HEK293T (cell line): ENCODE results near the gene KIAA1549.
"Not testable (repeated sequence)": the region's sequence is repeated elsewhere in the genome, so short reads cannot be mapped to it uniquely, and the experiment has no call there.

Source experiments
- ARNT ChIP-seq: fragments of 450-650 bp; IDR thresholded peaks from 2 replicates; pipeline ENCODE4 v1.6.1; 2017; ENCODE audit warnings: mild to moderate bottlenecking
- FOXA1 ChIP-seq: fragments of 450-650 bp; IDR thresholded peaks from 2 replicates; pipeline ENCODE4 v1.6.1; 2016; ENCODE audit warnings: mild to moderate bottlenecking
- HDGF ChIP-seq: fragments of 450-650 bp; IDR thresholded peaks from 2 replicates; pipeline ENCODE4 v1.6.1; 2017; ENCODE audit warnings: antibody characterized with exemption, borderline replicate concordance
- LEF1 ChIP-seq: fragments of 450-650 bp; IDR thresholded peaks from 2 replicates; pipeline ENCODE4 v1.6.1; 2017; ENCODE audit warnings: mild to moderate bottlenecking, borderline replicate concordance
- SP1 ChIP-seq: fragments of 450-650 bp; IDR thresholded peaks from 2 replicates; pipeline ENCODE4 v1.6.1; 2017
- TARDBP ChIP-seq: fragments of 450-650 bp; IDR thresholded peaks from 2 replicates; pipeline ENCODE4 v1.6.1; 2016
- ZNF384 ChIP-seq: fragments of 450-650 bp; IDR thresholded peaks from 2 replicates; pipeline ENCODE4 v1.6.1; 2016

GRCh38 chr7:139025861-139026260, 44.7 kb upstream of the KIAA1549 start:
- TF ChIP-seq LEF1, SP1, HDGF, ARNT, FOXA1, TARDBP, ZNF384: not testable (repeated sequence)
